HepG2 (cell line): Measurements from ENCODE around the gene GOLT1A. TPM values are rescaled to one million over a fixed set of nuclear protein-coding genes. Genes with fewer than 3 reads are reported as not detected.

Experiments
- ATAC-seq: fragments of 200-7000 bp; cut with Tn5 transposase; 3 replicates; pipeline ENCODE4 v1.9.1; 2020; ENCODE audit warnings: mild to moderate bottlenecking, moderate library complexity
- BruUV-seq: library from RNA; stranded (reverse); fragments of 400-500 nt; replicated peaks from 2 replicates; lab custom pipeline; 2021; lab: Mats Ljungman, UMichigan
- CTCF ChIA-PET: fragments of 300-600 bp; formaldehyde crosslinking; extraction: SDS; loops from one replicate; lab custom pipeline; 2021; ENCODE audit warnings: low total read pairs, inconsistent platforms, low intra/inter-chr PET ratio; lab: Yijun Ruan, JAX
- POLR2A ChIA-PET: fragments of 350-600 bp; sonication (Branson Sonifier 250); formaldehyde crosslinking; loops from one replicate; lab custom pipeline; 2020; ENCODE audit warnings: antibody characterized with exemption, inconsistent platforms; lab: Yijun Ruan, JAX
- DNase-seq: peaks from one replicate; pipeline ENCODE4 v3.0.0-alpha.2; 2015; ENCODE audit warnings: low spot score
- FAIRE-seq: peaks from 3 replicates; lab custom pipeline; 2011; peaks lifted over from hg19 to GRCh38; lab: Jason Lieb, UNC
- H2AFZ ChIP-seq: one replicate; pipeline ENCODE4 v1.6.1; 2011; ENCODE audit warnings: low read length, inconsistent platforms
- H3K27ac ChIP-seq: fragments of 300-600 bp; 3 replicates; pipeline ENCODE4 v1.8.0; 2011; ENCODE audit warnings: mixed run types, mild to moderate bottlenecking, mixed read lengths, low read length, inconsistent platforms; ENCODE audit not compliant: insufficient read depth; ENCODE audit errors: extremely low read length
- H3K27me3 ChIP-seq, 2 experiments: fragments of 200-600 bp in 1 of 2; 2 replicates in 1 of 2; 3 replicates in 1 of 2; pipeline versions ENCODE4 v1.6.0 to v1.8.0; 2011; ENCODE audit warnings: low read length in 2 of 2, mild to moderate bottlenecking in 2 of 2, moderate library complexity in 2 of 2, inconsistent platforms in 1 of 2; ENCODE audit not compliant: insufficient read depth in 2 of 2, control insufficient read depth in 1 of 2
- H3K36me3 ChIP-seq, 2 experiments: fragments of 200-600 bp in 1 of 2; replicated peaks in 1 of 2; 2 replicates in 1 of 2; 3 replicates in 1 of 2; pipeline versions ENCODE4 v1.5.1 to v1.8.0; 2011; ENCODE audit warnings: low read length in 2 of 2, inconsistent platforms in 1 of 2; ENCODE audit not compliant: insufficient read depth in 2 of 2, control insufficient read depth in 1 of 2
- H3K4me1 ChIP-seq: 2 replicates; pipeline ENCODE4 v1.5.1; 2012; ENCODE audit warnings: low read length, inconsistent platforms; ENCODE audit not compliant: insufficient read depth
- H3K4me2 ChIP-seq: 2 replicates; pipeline ENCODE4 v1.6.0; 2011; ENCODE audit warnings: low read depth, low read length, inconsistent platforms
- H3K4me3 ChIP-seq, 3 experiments: fragments of 200-600 bp in 1 of 3; sonication (generic), shearing (Covaris generic) in 1 of 3; replicated peaks in 1 of 3; 2 replicates each; pipeline ENCODE4 v1.5.1; 2011 to 2016; ENCODE audit warnings: low read length in 3 of 3, inconsistent platforms in 2 of 3, low read depth in 2 of 3, mild to moderate bottlenecking in 2 of 3, control low read depth in 1 of 3, mixed read lengths in 1 of 3; ENCODE audit not compliant: insufficient read depth in 1 of 3
- H3K79me2 ChIP-seq: one replicate; pipeline ENCODE4 v1.6.1; 2011; ENCODE audit warnings: low read length, inconsistent platforms; ENCODE audit not compliant: insufficient read depth
- H3K9ac ChIP-seq: 2 replicates; pipeline ENCODE4 v1.6.0; 2011; ENCODE audit warnings: mild to moderate bottlenecking, low read depth, low read length, inconsistent platforms; ENCODE audit not compliant: insufficient read depth
- H3K9me3 ChIP-seq: 2 replicates; pipeline ENCODE4 v1.5.1; 2012; ENCODE audit warnings: mild to moderate bottlenecking, low read length
- H4K20me1 ChIP-seq: 2 replicates; pipeline ENCODE4 v1.6.0; 2011; ENCODE audit warnings: inconsistent platforms, mild to moderate bottlenecking, low read length, moderate library complexity; ENCODE audit not compliant: insufficient read depth
- AGO2 ChIP-seq: fragments of 200-400 bp; formaldehyde crosslinking; optimal IDR thresholded peaks from 2 replicates; pipeline ENCODE3; 2017; ENCODE audit warnings: mild to moderate bottlenecking, low read depth, low read length, moderate library complexity
- ESRRA ChIP-seq: sonication (generic); formaldehyde crosslinking; IDR thresholded peaks from 2 replicates; pipeline ENCODE4 v1.5.1; 2020; ENCODE audit warnings: mild to moderate bottlenecking, low read depth, missing genetic modification reagents
- HNRNPH1 ChIP-seq: fragments of 200-400 bp; formaldehyde crosslinking; optimal IDR thresholded peaks from 2 replicates; pipeline ENCODE3; 2017; ENCODE audit warnings: mild to moderate bottlenecking, low read depth, low read length
- SOX6 ChIP-seq, 2 experiments: fragments of 450-650 bp in 1 of 2; sonication (generic) in 1 of 2; formaldehyde crosslinking in 1 of 2; IDR thresholded peaks; 2 replicates each; pipeline versions ENCODE4 v1.4.0 to v1.6.1; 2017 to 2020; ENCODE audit warnings: antibody characterized with exemption in 1 of 2, mild to moderate bottlenecking in 1 of 2, missing genetic modification reagents in 1 of 2
- ZBTB8A ChIP-seq: sonication (generic); formaldehyde crosslinking; IDR thresholded peaks from 2 replicates; pipeline ENCODE4 v1.4.0; 2020; ENCODE audit warnings: mild to moderate bottlenecking, low read depth, missing genetic modification reagents, borderline replicate concordance
- ZMYM4 ChIP-seq: sonication (generic); formaldehyde crosslinking; IDR thresholded peaks from 2 replicates; pipeline ENCODE4 v1.8.1; 2023; ENCODE audit warnings: mild to moderate bottlenecking, missing genetic modification reagents
- ZNF256 ChIP-seq: sonication (generic); formaldehyde crosslinking; conservative IDR thresholded peaks from 2 replicates; pipeline ENCODE4 v1.4.0; 2020; ENCODE audit warnings: missing genetic modification reagents
- ZNF274 ChIP-seq: sonication (generic); formaldehyde crosslinking; IDR thresholded peaks from 2 replicates; pipeline ENCODE4 v1.5.1; 2020; ENCODE audit warnings: mild to moderate bottlenecking, missing genetic modification reagents
- ZNF317 ChIP-seq: sonication (generic); formaldehyde crosslinking; IDR thresholded peaks from 2 replicates; pipeline ENCODE4 v1.5.0; 2020; ENCODE audit warnings: mild to moderate bottlenecking, missing genetic modification reagents
- ZNF549 ChIP-seq: sonication (generic); formaldehyde crosslinking; IDR thresholded peaks from 2 replicates; pipeline ENCODE4 v1.5.0; 2020; ENCODE audit warnings: missing genetic modification reagents
- ZNF563 ChIP-seq: sonication (generic); formaldehyde crosslinking; IDR thresholded peaks from 2 replicates; pipeline ENCODE4 v1.8.0; 2022; ENCODE audit warnings: mild to moderate bottlenecking, moderate library complexity, missing genetic modification reagents
- WGBS: methylation state at CpG from one replicate; pipeline ENCODE4 v1.1.6; 2017; ENCODE audit warnings: low lambda C conversion rate; 5-methylcytosine and 5-hydroxymethylcytosine counted together
- in situ Hi-C: cut with HindIII; loops from 2 replicates; pipeline ENCODE4 v1.10.0; 2017; ENCODE audit warnings: low pct_unique_long_range_greater_than_20kb; ENCODE audit not compliant: extremely low pct_ligation_motif_present
- intact Hi-C: fragments of 100-400 bp; cut with micrococcal nuclease; formaldehyde crosslinking; loops from one replicate; pipeline ENCODE4 v1.10.0; 2022; ENCODE audit not compliant: unreplicated experiment
- polyA plus RNA-seq, 8 experiments: library from polyadenylated mRNA; depleted of rRNA in 3 of 8; stranded (reverse) in 7 of 8; unstranded in 1 of 8; fragments of >200 nt; fragmentation: Illumina TruSeq in 4 of 8; extraction: Trizol in 4 of 8; gene quantifications; 2 replicates each; pipeline versions ENCODE4 v1.2.1 to v1.2.3, GENCODE V29; 2011 to 2016; ENCODE audit warnings: low read depth in 4 of 8, missing spikeins in 1 of 8, mixed read lengths in 1 of 8; ENCODE audit not compliant: insufficient read depth in 1 of 8
- total RNA-seq, 5 experiments: library from RNA; depleted of rRNA; stranded (reverse); fragments of >200 nt; fragmentation: Illumina TruSeq; extraction: Trizol; gene quantifications; 2 replicates each; pipeline ENCODE4 v1.2.3, GENCODE V29; 2016; ENCODE audit warnings: low read depth in 1 of 5
- TF ChIP-seq, protein P1 (sequence below): sonication (generic); formaldehyde crosslinking; IDR thresholded peaks from 2 replicates; pipeline ENCODE4 v1.5.1; 2020; ENCODE audit warnings: mild to moderate bottlenecking, missing genetic modification reagents, borderline replicate concordance
- TF ChIP-seq, protein P2 (sequence below): IDR thresholded peaks from 2 replicates; pipeline ENCODE4 v1.6.1; 2012; ENCODE audit warnings: inconsistent platforms

GOLT1A gene
- total and polyA plus RNA-seq, 2 of the 13 experiments (the other 11 are each of a cell fraction or from before 2014, with no cell fraction given): 25.8 to 28.0 TPM

DNA sequence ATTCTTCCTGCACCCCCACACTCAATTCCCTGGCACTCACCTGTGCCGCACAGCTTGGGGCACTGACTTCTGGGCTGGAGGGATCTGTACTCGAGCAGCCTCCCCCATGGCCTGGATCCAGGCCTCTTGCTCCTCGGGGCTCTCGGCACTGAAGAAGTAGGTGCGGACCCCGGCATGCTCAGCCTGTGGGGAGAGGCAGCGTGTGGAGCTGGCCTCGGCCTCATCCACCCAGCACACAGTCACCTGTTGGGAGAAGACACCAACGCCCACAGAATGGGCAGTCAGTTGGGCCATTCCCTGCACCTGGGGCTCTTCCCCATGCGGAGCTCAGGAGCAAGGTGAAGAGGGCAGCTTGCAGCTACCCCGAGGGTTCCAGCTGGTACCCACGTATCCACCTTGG lies 47.5 kb upstream of the GOLT1A start (continued):
- TF ChIP-seq, protein P1, sequence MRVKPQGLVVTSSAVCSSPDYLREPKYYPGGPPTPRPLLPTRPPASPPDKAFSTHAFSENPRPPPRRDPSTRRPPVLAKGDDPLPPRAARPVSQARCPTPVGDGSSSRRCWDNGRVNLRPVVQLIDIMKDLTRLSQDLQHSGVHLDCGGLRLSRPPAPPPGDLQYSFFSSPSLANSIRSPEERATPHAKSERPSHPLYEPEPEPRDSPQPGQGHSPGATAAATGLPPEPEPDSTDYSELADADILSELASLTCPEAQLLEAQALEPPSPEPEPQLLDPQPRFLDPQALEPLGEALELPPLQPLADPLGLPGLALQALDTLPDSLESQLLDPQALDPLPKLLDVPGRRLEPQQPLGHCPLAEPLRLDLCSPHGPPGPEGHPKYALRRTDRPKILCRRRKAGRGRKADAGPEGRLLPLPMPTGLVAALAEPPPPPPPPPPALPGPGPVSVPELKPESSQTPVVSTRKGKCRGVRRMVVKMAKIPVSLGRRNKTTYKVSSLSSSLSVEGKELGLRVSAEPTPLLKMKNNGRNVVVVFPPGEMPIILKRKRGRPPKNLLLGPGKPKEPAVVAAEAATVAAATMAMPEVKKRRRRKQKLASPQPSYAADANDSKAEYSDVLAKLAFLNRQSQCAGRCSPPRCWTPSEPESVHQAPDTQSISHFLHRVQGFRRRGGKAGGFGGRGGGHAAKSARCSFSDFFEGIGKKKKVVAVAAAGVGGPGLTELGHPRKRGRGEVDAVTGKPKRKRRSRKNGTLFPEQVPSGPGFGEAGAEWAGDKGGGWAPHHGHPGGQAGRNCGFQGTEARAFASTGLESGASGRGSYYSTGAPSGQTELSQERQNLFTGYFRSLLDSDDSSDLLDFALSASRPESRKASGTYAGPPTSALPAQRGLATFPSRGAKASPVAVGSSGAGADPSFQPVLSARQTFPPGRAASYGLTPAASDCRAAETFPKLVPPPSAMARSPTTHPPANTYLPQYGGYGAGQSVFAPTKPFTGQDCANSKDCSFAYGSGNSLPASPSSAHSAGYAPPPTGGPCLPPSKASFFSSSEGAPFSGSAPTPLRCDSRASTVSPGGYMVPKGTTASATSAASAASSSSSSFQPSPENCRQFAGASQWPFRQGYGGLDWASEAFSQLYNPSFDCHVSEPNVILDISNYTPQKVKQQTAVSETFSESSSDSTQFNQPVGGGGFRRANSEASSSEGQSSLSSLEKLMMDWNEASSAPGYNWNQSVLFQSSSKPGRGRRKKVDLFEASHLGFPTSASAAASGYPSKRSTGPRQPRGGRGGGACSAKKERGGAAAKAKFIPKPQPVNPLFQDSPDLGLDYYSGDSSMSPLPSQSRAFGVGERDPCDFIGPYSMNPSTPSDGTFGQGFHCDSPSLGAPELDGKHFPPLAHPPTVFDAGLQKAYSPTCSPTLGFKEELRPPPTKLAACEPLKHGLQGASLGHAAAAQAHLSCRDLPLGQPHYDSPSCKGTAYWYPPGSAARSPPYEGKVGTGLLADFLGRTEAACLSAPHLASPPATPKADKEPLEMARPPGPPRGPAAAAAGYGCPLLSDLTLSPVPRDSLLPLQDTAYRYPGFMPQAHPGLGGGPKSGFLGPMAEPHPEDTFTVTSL (CRISPR knock-in tag): 0 out of 2 replicates have a peak, but pooled peaks have one; percentile 15
- TF ChIP-seq, protein P2, sequence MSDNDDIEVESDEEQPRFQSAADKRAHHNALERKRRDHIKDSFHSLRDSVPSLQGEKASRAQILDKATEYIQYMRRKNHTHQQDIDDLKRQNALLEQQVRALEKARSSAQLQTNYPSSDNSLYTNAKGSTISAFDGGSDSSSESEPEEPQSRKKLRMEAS: no peak
- TF ChIP-seq, all 625 proteins: peak for 4

DNA sequence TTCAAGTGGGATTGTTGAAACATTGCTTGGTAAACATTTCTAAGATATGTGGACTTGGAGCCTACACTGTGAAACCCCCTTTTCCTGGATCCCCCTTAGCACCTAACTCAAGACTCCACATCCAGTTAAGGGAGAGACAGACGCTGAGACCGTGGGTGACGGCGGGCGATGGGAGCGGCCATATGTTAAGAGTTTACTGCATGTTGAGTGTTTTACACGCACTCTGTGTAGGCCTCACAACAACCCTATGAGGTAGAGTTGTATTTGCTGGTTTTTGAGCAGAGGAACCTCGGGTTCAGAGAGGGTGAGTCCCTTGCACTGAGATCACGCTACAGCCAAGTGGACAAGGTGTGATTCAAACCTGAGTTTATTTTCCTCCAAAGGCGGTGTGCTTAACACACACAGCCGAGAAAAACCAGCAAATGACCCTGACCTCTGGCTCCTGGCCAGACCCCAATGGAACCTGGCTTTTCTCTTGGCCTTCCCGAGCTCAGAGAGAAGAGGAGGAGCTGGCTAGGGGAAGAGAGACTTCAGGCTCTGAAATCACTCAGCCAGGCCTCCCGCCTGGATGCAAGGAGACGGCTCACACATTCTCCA lies 46.9 kb upstream of the GOLT1A start:
- intact Hi-C loops: no loop called here
- 73% methylated on average over 12 of the region's 14 CpGs for WGBS
- peak overlapping the region; percentile 4 for H3K27ac ChIP-seq
- peaks cover 21% of the 10 kb centered on the region for H3K4me1 ChIP-seq
- no peaks in the 10 kb centered on the region for H3K9me3 ChIP-seq
- H3K4me2 ChIP-seq: no peak overlapping the region
- no peak for DNase-seq
- peaks cover 16 to 40% of the 10 kb centered on the region in 2 experiments; a peak in 4 of 5 replicates for H3K36me3 ChIP-seq
- H3K79me2 ChIP-seq: no peaks in the 10 kb centered on the region
- no peak; the same call in 2 of the 3 replicates for ATAC-seq
- POLR2A ChIA-PET: interaction anchor here (1.0 kb wide), 1 partner anchor 47 kb away, joined by 4 read pairs; the partner anchor contains the start of gene GOLT1A
- CTCF ChIA-PET: no interaction called here
- no TSS peak for BruUV-seq
- H2AFZ ChIP-seq: no peak overlapping the region
- no peak overlapping the region for H3K9ac ChIP-seq
- in situ Hi-C loops: loop anchor here (5.0 kb wide), 1 partner anchor 102 kb away; no protein-coding TSS in a partner anchor
- FAIRE-seq: no peak
- no peaks in the 10 kb centered on the region for H3K27me3 ChIP-seq
- H3K4me3 ChIP-seq: no peak overlapping the region
- no peaks in the 10 kb centered on the region for H4K20me1 ChIP-seq
- no peak for TF ChIP-seq ZNF256 (CRISPR knock-in tag)
- TF ChIP-seq HNRNPH1: no peak
- TF ChIP-seq AGO2: no peak
- TF ChIP-seq ZNF274 (CRISPR knock-in tag): 0 out of 2 replicates have a peak, but pooled peaks have one; percentile 4
- no peak for TF ChIP-seq ZNF563 (CRISPR knock-in tag)
- TF ChIP-seq ZNF549 (CRISPR knock-in tag): no peak
- no peak for TF ChIP-seq ZBTB8A
- TF ChIP-seq ZNF317 (CRISPR knock-in tag): peak; percentile 90
- TF ChIP-seq SOX6 (IDR thresholded peaks at IDR 0.05): no peak
- TF ChIP-seq SOX6 (CRISPR knock-in tag; IDR thresholded peaks at IDR 0.05): 0 out of 2 replicates have a peak, but pooled peaks have one; percentile 8
- 0 out of 2 replicates have a peak, but pooled peaks have one; percentile 24 for TF ChIP-seq ESRRA (CRISPR knock-in tag)
- TF ChIP-seq ZMYM4 (CRISPR knock-in tag): peak; percentile 55
